EL (cell line): ENCODE data around the gene FTH1.
A peak's percentile ranks its signal among the peaks of the same experiment; 100 is the strongest.
"Not testable (repeated sequence)": the region's sequence is repeated elsewhere in the genome, so short reads cannot be mapped to it uniquely, and the experiment has no call there.

ENCODE experiments used
- DNase-seq: peaks from one replicate; pipeline ENCODE4 v3.0.0-alpha.2; 2016

Gene FTH1

GRCh38 chr11:61967116-61967923 is at the start of gene FTH1:
Gene FTH1, minus strand, starts transcription at chr11:61967634. Its CDS starts 209 bp downstream, at chr11:61967425.
- peak; percentile 92 for DNase-seq

- no peak for DNase-seq
Observed at GRCh38 chr11:62015615-62016014, 48.2 kb upstream of the FTH1 start.

- peak; percentile 79 for DNase-seq
Observed at GRCh38 chr11:62013537-62014476, 46.4 kb upstream of the FTH1 start.

GRCh38 chr11:62012832-62013461 is 45.5 kb upstream of the FTH1 start:
- DNase-seq = peak; percentile 55

- peak; percentile 60 for DNase-seq
Observed at GRCh38 chr11:62012451-62012831, 45.0 kb upstream of the FTH1 start.

GRCh38 chr11:62011881-62012280 is 44.4 kb upstream of the FTH1 start:
- DNase-seq = no peak

- no peak for DNase-seq
Observed at GRCh38 chr11:62010935-62011528, 43.6 kb upstream of the FTH1 start.

- DNase-seq = no peak
Observed at GRCh38 chr11:62008193-62008592, 40.8 kb upstream of the FTH1 start.

GRCh38 chr11:62004473-62004872 is 37.0 kb upstream of the FTH1 start:
- peak; percentile 67 for DNase-seq

GRCh38 chr11:62002283-62002682 is 34.8 kb upstream of the FTH1 start:
- not testable (repeated sequence) for DNase-seq

- DNase-seq = no peak
Observed at GRCh38 chr11:62001450-62002191, 34.2 kb upstream of the FTH1 start.

- DNase-seq = no peak
Observed at GRCh38 chr11:62000539-62001446, 33.4 kb upstream of the FTH1 start.

- DNase-seq = no peak
Observed at GRCh38 chr11:61999141-61999975, 31.9 kb upstream of the FTH1 start.

- no peak for DNase-seq
Observed at GRCh38 chr11:61996933-61997332, 29.5 kb upstream of the FTH1 start.

- no peak for DNase-seq
Observed at GRCh38 chr11:61994981-61995380, 27.5 kb upstream of the FTH1 start.

GRCh38 chr11:61985869-61986268 is 18.4 kb upstream of the FTH1 start:
- no peak for DNase-seq

- DNase-seq = no peak
Observed at GRCh38 chr11:61983419-61983818, 16.0 kb upstream of the FTH1 start.

GRCh38 chr11:61980783-61981541 is 13.5 kb upstream of the FTH1 start:
- no peak for DNase-seq
